HEK293 (cell line): ENCODE data around the gene CIZ1.

Experiments
- CTCF ChIA-PET: fragments of 350-600 bp; formaldehyde crosslinking; extraction: SDS; loops from one replicate; lab custom pipeline; 2021; ENCODE audit warnings: antibody characterized with exemption; lab: Yijun Ruan, JAX
- POLR2A ChIA-PET: fragments of 300-600 bp; formaldehyde crosslinking; extraction: SDS; loops from one replicate; lab custom pipeline; 2020; ENCODE audit warnings: antibody characterized with exemption, inconsistent platforms; lab: Yijun Ruan, JAX
- H3K27ac ChIP-seq: fragments of 200-500 bp; sonication (Bioruptor generic); 2 replicates; pipeline ENCODE4 v1.5.1; 2014; ENCODE audit warnings: low read depth, low read length, control low read depth, inconsistent platforms; ENCODE audit errors: extremely low read depth
- H3K36me3 ChIP-seq, 2 experiments: fragments of 200-500 bp in 1 of 2; sonication (Bioruptor generic) in 1 of 2; 1 replicate in 1 of 2; 2 replicates in 1 of 2; pipeline ENCODE4 v1.5.1; 2014 to 2017; ENCODE audit warnings: inconsistent platforms in 2 of 2, low read length in 2 of 2; ENCODE audit not compliant: control insufficient read depth in 2 of 2, insufficient read depth in 1 of 2
- H3K4me1 ChIP-seq: fragments of 200-500 bp; sonication (Bioruptor generic); 2 replicates; pipeline ENCODE4 v1.5.1; 2014; ENCODE audit warnings: mild to moderate bottlenecking, low read length, inconsistent platforms; ENCODE audit not compliant: control insufficient read depth, insufficient read depth
- H3K4me3 ChIP-seq: 2 replicates; pipeline ENCODE4 v1.5.1; 2011; ENCODE audit warnings: low read depth, mild to moderate bottlenecking, control low read depth, low read length, moderate library complexity
- H3K9me3 ChIP-seq: fragments of 200-500 bp; sonication (Bioruptor generic); 2 replicates; pipeline ENCODE4 v1.5.1; 2014; ENCODE audit warnings: low read depth, low read length, inconsistent platforms; ENCODE audit not compliant: control insufficient read depth, insufficient read depth
- EGR2 ChIP-seq: fragments of 450-650 bp; formaldehyde crosslinking; IDR thresholded peaks from 2 replicates; pipeline ENCODE4 v1.5.1; 2016; ENCODE audit warnings: low read depth, missing biosample characterization, missing genetic modification characterization
- FEZF1 ChIP-seq: fragments of 450-650 bp; formaldehyde crosslinking; IDR thresholded peaks from 2 replicates; pipeline ENCODE4 v1.5.1; 2016; ENCODE audit warnings: missing biosample characterization, missing genetic modification characterization
- GLI2 ChIP-seq: fragments of 450-650 bp; formaldehyde crosslinking; IDR thresholded peaks from 2 replicates; pipeline ENCODE4; 2017; ENCODE audit warnings: missing biosample characterization, missing genetic modification characterization, low read depth, borderline replicate concordance
- HOXC10 ChIP-seq: sonication (generic); formaldehyde crosslinking; IDR thresholded peaks from 2 replicates; pipeline ENCODE4 v1.8.1; 2023; ENCODE audit warnings: mild to moderate bottlenecking, missing genetic modification reagents
- IKZF3 ChIP-seq: fragments of 450-650 bp; IDR thresholded peaks from 2 replicates; pipeline ENCODE4 v1.5.0; 2018; ENCODE audit warnings: missing biosample characterization, mild to moderate bottlenecking, missing genetic modification characterization, moderate library complexity
- SCRT1 ChIP-seq: fragments of 450-650 bp; formaldehyde crosslinking; IDR thresholded peaks from 2 replicates; pipeline ENCODE4 v1.5.1; 2016; ENCODE audit warnings: missing biosample characterization, missing genetic modification characterization, borderline replicate concordance
- ZBTB7A ChIP-seq: fragments of 450-650 bp; formaldehyde crosslinking; IDR thresholded peaks from 2 replicates; pipeline ENCODE4 v1.5.1; 2016; ENCODE audit warnings: low read depth, missing biosample characterization, missing genetic modification characterization
- ZIC2 ChIP-seq: fragments of 450-650 bp; formaldehyde crosslinking; IDR thresholded peaks from 2 replicates; pipeline ENCODE4 v1.5.1; 2016; ENCODE audit warnings: missing biosample characterization, missing genetic modification characterization
- ZNF155 ChIP-seq: fragments of 450-650 bp; formaldehyde crosslinking; IDR thresholded peaks from 2 replicates; pipeline ENCODE4 v1.5.1; 2016; ENCODE audit warnings: missing biosample characterization, missing genetic modification characterization
- ZNF157 ChIP-seq: fragments of 450-650 bp; formaldehyde crosslinking; IDR thresholded peaks from 2 replicates; pipeline ENCODE4 v1.5.1; 2016; ENCODE audit warnings: missing biosample characterization, missing genetic modification characterization
- ZNF169 ChIP-seq: fragments of 450-650 bp; formaldehyde crosslinking; IDR thresholded peaks from 2 replicates; pipeline ENCODE4 v1.5.1; 2016; ENCODE audit warnings: missing biosample characterization, missing genetic modification characterization
- ZNF514 ChIP-seq: fragments of 450-650 bp; formaldehyde crosslinking; IDR thresholded peaks from 2 replicates; pipeline ENCODE4 v1.5.1; 2016; ENCODE audit warnings: missing biosample characterization, missing genetic modification characterization
- ZNF548 ChIP-seq: fragments of 450-650 bp; formaldehyde crosslinking; IDR thresholded peaks from 2 replicates; pipeline ENCODE4 v1.5.1; 2016; ENCODE audit warnings: missing biosample characterization, missing genetic modification characterization
- ZNF76 ChIP-seq: fragments of 450-650 bp; formaldehyde crosslinking; IDR thresholded peaks from 2 replicates; pipeline ENCODE4; 2016; ENCODE audit warnings: low read depth, missing biosample characterization, missing genetic modification characterization, borderline replicate concordance
- ZXDB ChIP-seq: fragments of 450-650 bp; formaldehyde crosslinking; IDR thresholded peaks from 2 replicates; pipeline ENCODE4 v1.5.1; 2016; ENCODE audit warnings: missing biosample characterization, missing genetic modification characterization
- TF ChIP-seq, protein P1 (sequence below): fragments of 450-650 bp; formaldehyde crosslinking; IDR thresholded peaks from 2 replicates; pipeline ENCODE4 v1.5.1; 2016; ENCODE audit warnings: missing biosample characterization, missing genetic modification characterization
- TF ChIP-seq, protein P2 (sequence below): fragments of 450-650 bp; formaldehyde crosslinking; IDR thresholded peaks from 2 replicates; pipeline ENCODE4 v1.5.0; 2017; ENCODE audit warnings: missing biosample characterization, missing genetic modification characterization, borderline replicate concordance
- TF ChIP-seq, protein P3 (sequence below): fragments of 450-650 bp; formaldehyde crosslinking; IDR thresholded peaks from 2 replicates; pipeline ENCODE4 v1.5.1; 2016; ENCODE audit warnings: missing biosample characterization, missing genetic modification characterization
- TF ChIP-seq, protein P4 (sequence below): fragments of 450-650 bp; formaldehyde crosslinking; IDR thresholded peaks from 2 replicates; pipeline ENCODE4 v1.5.1; 2017; ENCODE audit warnings: missing biosample characterization, mild to moderate bottlenecking, missing genetic modification characterization, moderate library complexity

The CIZ1 gene

DNA sequence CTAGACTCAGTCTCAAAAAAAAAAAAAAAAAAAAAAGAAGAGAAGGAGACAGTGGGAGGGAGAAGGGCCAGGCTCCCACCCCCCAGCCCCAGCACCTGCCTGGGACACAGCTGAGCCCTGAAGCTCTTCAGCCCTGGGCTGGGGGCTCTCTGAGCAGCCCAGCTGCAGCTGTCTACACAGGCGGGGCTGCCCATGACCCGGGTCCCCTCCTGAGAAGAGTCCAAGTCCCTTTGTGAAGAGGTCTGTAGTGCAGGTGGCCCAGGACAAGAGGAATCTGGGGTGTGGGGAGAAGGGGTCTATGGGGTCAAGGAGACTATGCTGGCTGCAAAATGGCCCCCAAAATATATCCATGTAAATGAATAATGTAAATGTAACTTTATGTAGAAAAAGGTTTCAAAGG is 48.8 kb downstream of the CIZ1 start:
- H3K27ac ChIP-seq = no peak overlapping the region
- H3K4me1 ChIP-seq = no peaks in the 10 kb centered on the region
- CTCF ChIA-PET = interaction anchor here (0.6 to 2.3 kb wide), 2 partner anchors 25 to 1436 kb away, joined by 3 to 14 read pairs; no protein-coding TSS in a partner anchor
- H3K9me3 ChIP-seq = no peaks in the 10 kb centered on the region
- no peaks in the 10 kb centered on the region for H3K36me3 ChIP-seq
- POLR2A ChIA-PET = interaction anchor here (0.6 kb wide), 1 partner anchor 316 kb away, joined by 4 read pairs; no protein-coding TSS in a partner anchor
- H3K4me3 ChIP-seq = no peak overlapping the region
- TF ChIP-seq IKZF3 (tag by site-specific recombination) = no peak
- no peak for TF ChIP-seq ZNF514 (tag by site-specific recombination)
- TF ChIP-seq, protein P1, sequence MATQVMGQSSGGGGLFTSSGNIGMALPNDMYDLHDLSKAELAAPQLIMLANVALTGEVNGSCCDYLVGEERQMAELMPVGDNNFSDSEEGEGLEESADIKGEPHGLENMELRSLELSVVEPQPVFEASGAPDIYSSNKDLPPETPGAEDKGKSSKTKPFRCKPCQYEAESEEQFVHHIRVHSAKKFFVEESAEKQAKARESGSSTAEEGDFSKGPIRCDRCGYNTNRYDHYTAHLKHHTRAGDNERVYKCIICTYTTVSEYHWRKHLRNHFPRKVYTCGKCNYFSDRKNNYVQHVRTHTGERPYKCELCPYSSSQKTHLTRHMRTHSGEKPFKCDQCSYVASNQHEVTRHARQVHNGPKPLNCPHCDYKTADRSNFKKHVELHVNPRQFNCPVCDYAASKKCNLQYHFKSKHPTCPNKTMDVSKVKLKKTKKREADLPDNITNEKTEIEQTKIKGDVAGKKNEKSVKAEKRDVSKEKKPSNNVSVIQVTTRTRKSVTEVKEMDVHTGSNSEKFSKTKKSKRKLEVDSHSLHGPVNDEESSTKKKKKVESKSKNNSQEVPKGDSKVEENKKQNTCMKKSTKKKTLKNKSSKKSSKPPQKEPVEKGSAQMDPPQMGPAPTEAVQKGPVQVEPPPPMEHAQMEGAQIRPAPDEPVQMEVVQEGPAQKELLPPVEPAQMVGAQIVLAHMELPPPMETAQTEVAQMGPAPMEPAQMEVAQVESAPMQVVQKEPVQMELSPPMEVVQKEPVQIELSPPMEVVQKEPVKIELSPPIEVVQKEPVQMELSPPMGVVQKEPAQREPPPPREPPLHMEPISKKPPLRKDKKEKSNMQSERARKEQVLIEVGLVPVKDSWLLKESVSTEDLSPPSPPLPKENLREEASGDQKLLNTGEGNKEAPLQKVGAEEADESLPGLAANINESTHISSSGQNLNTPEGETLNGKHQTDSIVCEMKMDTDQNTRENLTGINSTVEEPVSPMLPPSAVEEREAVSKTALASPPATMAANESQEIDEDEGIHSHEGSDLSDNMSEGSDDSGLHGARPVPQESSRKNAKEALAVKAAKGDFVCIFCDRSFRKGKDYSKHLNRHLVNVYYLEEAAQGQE (tag by site-specific recombination) = no peak
- no peak for TF ChIP-seq ZNF76 (tag by site-specific recombination)
- TF ChIP-seq, protein P2, sequence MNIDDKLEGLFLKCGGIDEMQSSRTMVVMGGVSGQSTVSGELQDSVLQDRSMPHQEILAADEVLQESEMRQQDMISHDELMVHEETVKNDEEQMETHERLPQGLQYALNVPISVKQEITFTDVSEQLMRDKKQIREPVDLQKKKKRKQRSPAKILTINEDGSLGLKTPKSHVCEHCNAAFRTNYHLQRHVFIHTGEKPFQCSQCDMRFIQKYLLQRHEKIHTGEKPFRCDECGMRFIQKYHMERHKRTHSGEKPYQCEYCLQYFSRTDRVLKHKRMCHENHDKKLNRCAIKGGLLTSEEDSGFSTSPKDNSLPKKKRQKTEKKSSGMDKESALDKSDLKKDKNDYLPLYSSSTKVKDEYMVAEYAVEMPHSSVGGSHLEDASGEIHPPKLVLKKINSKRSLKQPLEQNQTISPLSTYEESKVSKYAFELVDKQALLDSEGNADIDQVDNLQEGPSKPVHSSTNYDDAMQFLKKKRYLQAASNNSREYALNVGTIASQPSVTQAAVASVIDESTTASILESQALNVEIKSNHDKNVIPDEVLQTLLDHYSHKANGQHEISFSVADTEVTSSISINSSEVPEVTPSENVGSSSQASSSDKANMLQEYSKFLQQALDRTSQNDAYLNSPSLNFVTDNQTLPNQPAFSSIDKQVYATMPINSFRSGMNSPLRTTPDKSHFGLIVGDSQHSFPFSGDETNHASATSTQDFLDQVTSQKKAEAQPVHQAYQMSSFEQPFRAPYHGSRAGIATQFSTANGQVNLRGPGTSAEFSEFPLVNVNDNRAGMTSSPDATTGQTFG (tag by site-specific recombination) = no peak
- no peak for TF ChIP-seq GLI2 (tag by site-specific recombination)
- TF ChIP-seq ZNF155 (tag by site-specific recombination) = no peak
- TF ChIP-seq, protein P3, sequence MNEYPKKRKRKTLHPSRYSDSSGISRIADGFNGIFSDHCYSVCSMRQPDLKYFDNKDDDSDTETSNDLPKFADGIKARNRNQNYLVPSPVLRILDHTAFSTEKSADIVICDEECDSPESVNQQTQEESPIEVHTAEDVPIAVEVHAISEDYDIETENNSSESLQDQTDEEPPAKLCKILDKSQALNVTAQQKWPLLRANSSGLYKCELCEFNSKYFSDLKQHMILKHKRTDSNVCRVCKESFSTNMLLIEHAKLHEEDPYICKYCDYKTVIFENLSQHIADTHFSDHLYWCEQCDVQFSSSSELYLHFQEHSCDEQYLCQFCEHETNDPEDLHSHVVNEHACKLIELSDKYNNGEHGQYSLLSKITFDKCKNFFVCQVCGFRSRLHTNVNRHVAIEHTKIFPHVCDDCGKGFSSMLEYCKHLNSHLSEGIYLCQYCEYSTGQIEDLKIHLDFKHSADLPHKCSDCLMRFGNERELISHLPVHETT (tag by site-specific recombination) = no peak
- no peak for TF ChIP-seq ZXDB (tag by site-specific recombination)
- TF ChIP-seq HOXC10 (CRISPR knock-in tag) = no peak
- TF ChIP-seq FEZF1 = no peak
- no peak for TF ChIP-seq EGR2 (tag by site-specific recombination)
- no peak for TF ChIP-seq ZIC2
- no peak for TF ChIP-seq ZNF548 (tag by site-specific recombination)
- no peak for TF ChIP-seq ZNF169 (tag by site-specific recombination)
- TF ChIP-seq ZBTB7A (tag by site-specific recombination) = no peak
- no peak for TF ChIP-seq ZNF157 (tag by site-specific recombination)
- TF ChIP-seq SCRT1 (tag by site-specific recombination) = no peak
- TF ChIP-seq, protein P4, sequence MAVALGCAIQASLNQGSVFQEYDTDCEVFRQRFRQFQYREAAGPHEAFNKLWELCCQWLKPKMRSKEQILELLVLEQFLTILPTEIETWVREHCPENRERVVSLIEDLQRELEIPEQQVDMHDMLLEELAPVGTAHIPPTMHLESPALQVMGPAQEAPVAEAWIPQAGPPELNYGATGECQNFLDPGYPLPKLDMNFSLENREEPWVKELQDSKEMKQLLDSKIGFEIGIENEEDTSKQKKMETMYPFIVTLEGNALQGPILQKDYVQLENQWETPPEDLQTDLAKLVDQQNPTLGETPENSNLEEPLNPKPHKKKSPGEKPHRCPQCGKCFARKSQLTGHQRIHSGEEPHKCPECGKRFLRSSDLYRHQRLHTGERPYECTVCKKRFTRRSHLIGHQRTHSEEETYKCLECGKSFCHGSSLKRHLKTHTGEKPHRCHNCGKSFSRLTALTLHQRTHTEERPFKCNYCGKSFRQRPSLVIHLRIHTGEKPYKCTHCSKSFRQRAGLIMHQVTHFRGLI (tag by site-specific recombination) = no peak
- TF ChIP-seq, all 188 proteins: peak for 0
